ENCODE data around the gene TRMT61A.

The TRMT61A gene

DNA sequence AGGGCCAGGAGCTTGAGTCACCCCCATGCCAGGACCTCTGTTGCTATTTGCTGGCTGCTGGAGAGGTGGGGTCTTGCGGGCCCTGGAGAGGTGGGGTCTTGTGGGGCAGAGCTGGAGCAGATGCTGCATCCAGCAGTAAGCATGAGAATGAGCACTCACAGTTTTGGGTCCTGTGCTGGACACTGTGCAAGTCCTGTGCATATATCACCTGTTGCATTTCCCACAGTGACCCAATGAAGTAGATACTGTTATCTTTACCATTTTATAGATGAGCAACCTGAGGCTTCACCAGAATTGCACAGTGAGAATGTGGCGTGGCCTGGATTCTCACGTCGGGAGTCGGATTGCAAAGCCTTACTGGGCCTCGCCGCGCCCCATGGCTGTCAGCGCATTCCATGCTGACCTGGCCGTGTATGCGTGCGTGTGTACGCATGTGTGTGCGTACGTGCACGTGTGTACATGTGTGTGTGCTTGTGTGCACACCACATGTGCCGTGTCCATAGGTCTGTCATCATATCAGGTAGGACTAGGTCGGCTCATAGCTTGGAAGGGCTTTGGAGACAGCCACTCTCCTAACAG is 45.8 kb downstream of the TRMT61A start:
- no peak for DNase-seq

DNA sequence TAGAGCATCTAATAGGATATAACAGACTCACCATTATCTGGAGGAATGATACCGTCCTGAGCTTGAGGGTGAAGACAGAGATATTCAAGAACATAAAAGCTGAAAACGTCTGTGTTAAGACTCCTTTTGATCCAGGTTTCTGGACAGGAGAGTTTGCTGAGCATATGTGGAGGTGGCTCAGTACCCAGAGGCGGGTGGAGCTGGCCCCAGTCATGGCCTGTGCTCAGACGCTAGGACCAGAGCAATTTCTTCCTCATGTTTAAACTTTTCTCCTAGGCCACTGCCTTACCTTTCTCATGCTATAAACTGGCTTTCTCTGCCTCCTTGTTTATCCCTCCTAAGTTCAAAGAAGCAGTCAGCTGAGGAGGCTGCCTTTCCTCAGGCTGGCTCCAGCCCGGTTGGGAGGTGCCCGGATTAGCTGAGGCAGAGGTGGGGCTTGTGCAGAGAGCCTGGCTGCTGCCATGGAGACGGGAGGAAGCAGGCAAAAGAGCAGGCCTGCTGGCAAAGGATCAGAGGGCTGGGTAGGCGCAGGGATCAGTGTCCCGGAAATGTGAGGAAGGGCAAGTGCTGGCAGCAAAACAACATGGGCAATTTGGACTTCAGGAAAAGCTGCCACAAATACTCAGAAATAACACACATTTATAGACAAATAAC is 47.5 kb downstream of the TRMT61A start:
- peak; percentile 50 for DNase-seq

DNA sequence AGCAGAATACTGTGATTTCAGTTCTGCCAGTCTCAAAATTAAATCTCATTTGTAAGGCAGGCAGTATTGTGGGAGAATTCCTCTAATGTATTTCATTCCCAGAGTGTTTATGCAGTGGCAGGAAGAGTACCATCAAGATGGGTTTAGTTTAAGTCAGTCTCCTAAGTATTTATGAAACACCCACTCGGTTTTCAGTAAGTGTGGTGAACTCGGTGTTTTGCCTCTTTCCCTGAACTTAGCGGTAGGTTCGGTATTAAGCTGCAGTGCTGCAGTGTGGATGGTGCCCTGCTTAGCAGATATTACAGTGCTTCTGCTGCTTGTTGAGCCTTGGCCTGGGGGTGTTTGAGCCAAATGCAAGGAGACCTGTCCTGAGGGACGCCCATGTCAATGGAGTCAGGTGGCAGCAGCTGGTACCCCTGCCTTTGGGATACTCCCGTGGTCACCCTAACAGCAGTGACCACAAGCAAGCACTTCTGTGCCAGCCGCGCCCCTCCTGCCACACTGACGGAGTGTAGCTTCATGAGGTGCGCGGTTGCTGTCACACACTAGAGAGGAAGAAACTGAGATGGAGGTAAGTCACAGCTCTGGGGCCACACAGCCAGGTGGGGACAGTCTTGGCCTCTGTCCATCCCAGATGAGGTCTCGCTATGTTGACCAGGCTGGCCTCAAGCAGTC is 49.5 kb downstream of the TRMT61A start:
- no peak for DNase-seq

DNA sequence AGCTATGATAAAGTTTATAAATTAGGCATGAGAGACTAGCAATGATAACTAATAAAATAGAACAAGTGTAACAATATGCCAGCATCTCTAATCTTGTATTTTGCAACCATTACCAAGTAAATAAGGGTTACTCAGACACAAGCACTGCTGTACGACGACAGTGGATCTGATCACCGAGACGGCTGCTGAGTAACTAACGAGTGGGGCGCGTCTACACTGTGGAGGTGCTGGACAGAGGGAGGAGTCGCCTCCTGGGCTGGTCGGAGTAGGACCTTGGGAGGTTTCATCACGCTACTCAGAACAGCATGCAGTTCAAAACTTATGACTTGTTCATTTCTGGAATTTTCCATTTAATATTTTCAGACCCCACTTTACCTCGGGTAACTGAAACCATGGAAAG is 52.2 kb downstream of the TRMT61A start:
- DNase-seq = no peak

DNA sequence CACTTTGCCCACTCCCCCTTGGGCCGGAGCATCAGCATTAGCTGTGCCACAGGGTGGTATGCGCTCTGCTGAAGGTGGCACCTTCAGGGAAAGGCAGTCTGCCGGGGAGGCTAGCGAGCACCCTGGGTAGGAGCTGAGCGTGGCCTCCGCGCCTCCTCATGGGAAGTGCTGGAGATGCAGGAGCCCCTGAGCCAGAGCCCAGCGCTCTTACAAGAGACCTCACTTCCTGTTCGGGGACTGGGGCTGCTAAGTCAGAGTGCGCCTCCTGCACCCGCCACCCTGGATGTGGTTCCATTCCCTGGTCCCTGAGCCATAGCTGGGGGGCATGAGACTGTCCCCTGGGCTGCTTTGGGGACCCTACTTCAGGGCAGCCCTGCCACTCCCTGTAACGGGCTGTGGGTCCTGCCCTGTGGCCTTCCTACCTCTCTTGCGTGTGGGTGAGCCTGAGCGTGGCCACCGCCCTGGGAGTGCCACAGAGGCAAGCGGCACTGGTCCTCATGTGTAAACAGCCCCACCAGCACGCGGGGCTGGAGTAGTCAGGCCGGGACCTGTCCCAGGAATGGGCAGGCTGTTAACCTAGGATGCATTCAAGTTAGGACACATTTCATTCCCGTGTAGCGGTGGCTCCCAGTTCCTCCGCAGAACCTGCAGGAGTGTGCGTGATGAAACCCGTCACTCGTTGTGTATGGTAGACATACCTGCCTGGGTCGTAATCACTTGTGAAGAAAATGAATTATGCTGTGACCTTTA is 53.1 kb downstream of the TRMT61A start:
- DNase-seq = no peak

DNA sequence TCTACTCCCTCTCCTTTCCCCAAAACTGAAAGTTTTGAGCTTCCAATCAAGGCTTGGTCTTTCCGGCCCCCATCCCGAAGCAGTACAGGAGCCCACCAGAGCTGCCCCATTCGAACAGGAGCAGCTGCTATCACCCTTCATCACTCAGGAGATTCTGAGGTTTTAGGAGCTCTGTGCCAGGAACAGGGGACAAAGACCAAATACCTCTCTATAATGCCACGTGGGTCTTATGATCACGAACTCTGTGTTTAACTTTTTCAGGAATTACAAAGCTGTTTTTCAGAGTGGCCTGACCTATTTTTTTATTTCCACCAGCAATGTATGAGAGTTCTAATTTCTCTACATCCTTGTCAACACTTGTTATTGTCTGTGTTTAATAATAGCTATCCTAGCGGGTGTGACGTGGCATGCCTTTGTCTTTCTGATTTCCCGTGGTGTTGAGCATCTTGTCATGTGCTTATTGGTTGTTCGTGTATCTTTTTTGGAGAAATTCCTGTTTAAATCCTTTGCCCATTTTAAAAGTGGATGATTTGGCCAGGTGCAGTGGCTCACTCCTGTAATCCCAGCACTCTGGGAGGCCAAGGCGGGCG is 55.4 kb downstream of the TRMT61A start:
- DNase-seq = no peak

Data from NCI-H1417 treated with DMSO at 0.1 percent for 48 hours (cell line).